Neural cell (in vitro differentiated cells): ENCODE measurements around the gene KIF22. TPM values are rescaled to one million over a fixed set of nuclear protein-coding genes. Genes with fewer than 3 reads are reported as not detected.

Source experiments
- H2AFZ ChIP-seq: fragments of 200-600, 300-800 bp; sonication (generic), shearing (Covaris generic); 2 replicates; pipeline ENCODE4 v1.6.0; 2014; ENCODE audit warnings: low read depth, mild to moderate bottlenecking, antibody characterized with exemption, low read length, moderate library complexity
- H3F3A ChIP-seq: fragments of 200-600 bp; shearing (Covaris generic); 2 replicates; pipeline ENCODE4 v1.6.1; 2016; ENCODE audit warnings: mild to moderate bottlenecking, moderate library complexity, mixed read lengths, antibody characterized with exemption, low read length; ENCODE audit not compliant: insufficient read depth, poor library complexity, severe bottlenecking
- H3K27ac ChIP-seq: fragments of 200-600, 300-800 bp; sonication (generic), shearing (Covaris generic); 2 replicates; pipeline ENCODE4 v1.5.1; 2014; ENCODE audit warnings: mild to moderate bottlenecking, low read length, moderate library complexity
- H3K27me3 ChIP-seq: fragments of 300-800, 200-600 bp; sonication (generic), shearing (Covaris generic); 2 replicates; pipeline ENCODE4 v1.6.0; 2014; ENCODE audit warnings: mild to moderate bottlenecking, low read depth, low read length, moderate library complexity; ENCODE audit not compliant: insufficient read depth
- H3K36me3 ChIP-seq: fragments of 300-800, 200-600 bp; sonication (generic), shearing (Covaris generic); 2 replicates; pipeline ENCODE4 v1.5.1; 2014; ENCODE audit warnings: mild to moderate bottlenecking, antibody characterized with exemption, low read length, moderate library complexity; ENCODE audit not compliant: insufficient read depth
- H3K4me2 ChIP-seq: fragments of 300-800, 200-600 bp; sonication (generic), shearing (Covaris generic); 2 replicates; pipeline ENCODE4 v1.6.0; 2014; ENCODE audit warnings: mild to moderate bottlenecking, low read length
- H3K4me3 ChIP-seq: fragments of 300-800, 200-600 bp; sonication (generic), shearing (Covaris generic); 2 replicates; pipeline ENCODE4 v1.5.1; 2014; ENCODE audit warnings: mild to moderate bottlenecking, low read length, moderate library complexity
- H3K79me2 ChIP-seq: fragments of 200-600 bp; shearing (Covaris generic); replicated peaks from 2 replicates; pipeline ENCODE4 v1.6.0; 2014; ENCODE audit warnings: mild to moderate bottlenecking, low read length, moderate library complexity; ENCODE audit not compliant: insufficient read depth
- H3K9ac ChIP-seq: fragments of 300-800, 200-600 bp; sonication (generic), shearing (Covaris generic); 2 replicates; pipeline ENCODE4 v1.6.1; 2016; ENCODE audit warnings: mild to moderate bottlenecking, low read length, mixed read lengths
- H3K9me2 ChIP-seq: fragments of 200-600 bp; shearing (Covaris generic); 2 replicates; pipeline ENCODE4 v1.6.1; 2016; ENCODE audit warnings: mild to moderate bottlenecking, low read length, mixed read lengths; ENCODE audit not compliant: insufficient read depth
- H3K9me3 ChIP-seq: fragments of 200-600, 300-800 bp; sonication (generic), shearing (Covaris generic); 2 replicates; pipeline ENCODE4 v1.6.1; 2016; ENCODE audit warnings: mild to moderate bottlenecking, mixed run types, low read length, moderate library complexity, mixed read lengths
- H4K20me1 ChIP-seq: fragments of 200-600 bp; shearing (Covaris generic); 2 replicates; pipeline ENCODE4 v1.6.1; 2016; ENCODE audit warnings: mild to moderate bottlenecking, mixed run types; ENCODE audit not compliant: insufficient read depth
- EP300 ChIP-seq: fragments of 450-650 bp; conservative IDR thresholded peaks from 2 replicates; pipeline ENCODE4 v1.6.1; 2014; ENCODE audit warnings: antibody characterized with exemption, mild to moderate bottlenecking, moderate library complexity; ENCODE audit not compliant: poor library complexity, severe bottlenecking
- EZH2 ChIP-seq: fragments of 200-600, 300-800 bp; shearing (Covaris generic), sonication (generic); IDR thresholded peaks from 2 replicates; pipeline ENCODE4 v1.6.1; 2014; ENCODE audit warnings: antibody characterized with exemption, low read length, borderline replicate concordance, mild to moderate bottlenecking; ENCODE audit not compliant: insufficient read depth, poor library complexity, severe bottlenecking
- MXI1 ChIP-seq: fragments of 450-650 bp; conservative IDR thresholded peaks from 2 replicates; pipeline ENCODE4 v1.6.1; 2014; ENCODE audit warnings: antibody characterized with exemption, mild to moderate bottlenecking; ENCODE audit not compliant: poor library complexity, severe bottlenecking
- POLR2AphosphoS5 ChIP-seq: IDR thresholded peaks from 2 replicates; pipeline ENCODE4 v1.6.1; 2012
- RAD21 ChIP-seq: fragments of 450-650 bp; conservative IDR thresholded peaks from 2 replicates; pipeline ENCODE4 v1.6.1; 2014; ENCODE audit warnings: antibody characterized with exemption, mild to moderate bottlenecking, moderate library complexity
- SMC3 ChIP-seq: fragments of 450-650 bp; conservative IDR thresholded peaks from 2 replicates; pipeline ENCODE4 v1.6.1; 2014; ENCODE audit warnings: antibody characterized with exemption, mild to moderate bottlenecking, moderate library complexity; ENCODE audit not compliant: poor library complexity
- TAF1 ChIP-seq: IDR thresholded peaks from 2 replicates; pipeline ENCODE4 v1.6.1; 2012; ENCODE audit warnings: low read depth
- polyA plus RNA-seq: library from polyadenylated mRNA; depleted of rRNA; stranded (reverse); fragments of >200 nt; gene quantifications from 2 replicates; pipeline ENCODE4 v1.2.3, GENCODE V29; 2014
- TF ChIP-seq, protein P1 (sequence below): IDR thresholded peaks from 2 replicates; pipeline ENCODE4 v1.6.1; 2012; ENCODE audit warnings: borderline replicate concordance
- TF ChIP-seq, protein P2 (sequence below): fragments of 450-650 bp; IDR thresholded peaks from 2 replicates; pipeline ENCODE4 v1.5.1; 2014; ENCODE audit warnings: antibody characterized with exemption, mild to moderate bottlenecking, moderate library complexity; ENCODE audit not compliant: poor library complexity, severe bottlenecking

KIF22 gene
- polyA plus RNA-seq, 1 donor from 2014 or later: 81.1 TPM

DNA sequence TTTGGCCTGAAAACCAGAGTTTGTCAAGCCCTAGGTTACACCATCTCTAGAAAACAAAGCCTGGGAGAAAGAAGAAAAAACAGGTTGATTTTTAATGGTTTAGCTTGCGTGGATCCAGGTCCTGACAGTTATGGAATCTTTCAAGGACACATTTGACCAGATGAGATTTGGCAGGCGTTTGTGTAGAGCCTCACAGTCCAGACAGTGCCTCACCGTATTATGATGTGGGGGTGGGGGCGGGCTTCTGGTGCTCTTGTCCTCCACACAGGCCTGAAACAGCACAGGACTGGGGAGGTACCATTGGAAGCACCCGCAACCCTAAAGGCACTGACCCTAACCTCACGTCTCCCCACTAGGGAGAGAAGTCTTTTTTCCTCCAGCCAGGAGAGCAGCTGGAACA, 49.3 kb downstream of the KIF22 start:
- TF ChIP-seq TAF1: no peak
- TF ChIP-seq, protein P1, sequence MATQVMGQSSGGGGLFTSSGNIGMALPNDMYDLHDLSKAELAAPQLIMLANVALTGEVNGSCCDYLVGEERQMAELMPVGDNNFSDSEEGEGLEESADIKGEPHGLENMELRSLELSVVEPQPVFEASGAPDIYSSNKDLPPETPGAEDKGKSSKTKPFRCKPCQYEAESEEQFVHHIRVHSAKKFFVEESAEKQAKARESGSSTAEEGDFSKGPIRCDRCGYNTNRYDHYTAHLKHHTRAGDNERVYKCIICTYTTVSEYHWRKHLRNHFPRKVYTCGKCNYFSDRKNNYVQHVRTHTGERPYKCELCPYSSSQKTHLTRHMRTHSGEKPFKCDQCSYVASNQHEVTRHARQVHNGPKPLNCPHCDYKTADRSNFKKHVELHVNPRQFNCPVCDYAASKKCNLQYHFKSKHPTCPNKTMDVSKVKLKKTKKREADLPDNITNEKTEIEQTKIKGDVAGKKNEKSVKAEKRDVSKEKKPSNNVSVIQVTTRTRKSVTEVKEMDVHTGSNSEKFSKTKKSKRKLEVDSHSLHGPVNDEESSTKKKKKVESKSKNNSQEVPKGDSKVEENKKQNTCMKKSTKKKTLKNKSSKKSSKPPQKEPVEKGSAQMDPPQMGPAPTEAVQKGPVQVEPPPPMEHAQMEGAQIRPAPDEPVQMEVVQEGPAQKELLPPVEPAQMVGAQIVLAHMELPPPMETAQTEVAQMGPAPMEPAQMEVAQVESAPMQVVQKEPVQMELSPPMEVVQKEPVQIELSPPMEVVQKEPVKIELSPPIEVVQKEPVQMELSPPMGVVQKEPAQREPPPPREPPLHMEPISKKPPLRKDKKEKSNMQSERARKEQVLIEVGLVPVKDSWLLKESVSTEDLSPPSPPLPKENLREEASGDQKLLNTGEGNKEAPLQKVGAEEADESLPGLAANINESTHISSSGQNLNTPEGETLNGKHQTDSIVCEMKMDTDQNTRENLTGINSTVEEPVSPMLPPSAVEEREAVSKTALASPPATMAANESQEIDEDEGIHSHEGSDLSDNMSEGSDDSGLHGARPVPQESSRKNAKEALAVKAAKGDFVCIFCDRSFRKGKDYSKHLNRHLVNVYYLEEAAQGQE: no peak
- H3K79me2 ChIP-seq: no peaks in the 10 kb centered on the region
- H3K36me3 ChIP-seq: no peaks in the 10 kb centered on the region
- no peaks in the 10 kb centered on the region for H3K9me2 ChIP-seq
- no peaks in the 10 kb centered on the region for H3K27me3 ChIP-seq
- no peak overlapping the region for H2AFZ ChIP-seq
- H4K20me1 ChIP-seq: no peaks in the 10 kb centered on the region
- no peak overlapping the region for H3K27ac ChIP-seq
- no peak overlapping the region for H3K9ac ChIP-seq
- no peak overlapping the region for H3K4me2 ChIP-seq
- no peak overlapping the region for H3K4me3 ChIP-seq
- no peaks in the 10 kb centered on the region for H3F3A ChIP-seq
- H3K9me3 ChIP-seq: no peaks in the 10 kb centered on the region

DNA sequence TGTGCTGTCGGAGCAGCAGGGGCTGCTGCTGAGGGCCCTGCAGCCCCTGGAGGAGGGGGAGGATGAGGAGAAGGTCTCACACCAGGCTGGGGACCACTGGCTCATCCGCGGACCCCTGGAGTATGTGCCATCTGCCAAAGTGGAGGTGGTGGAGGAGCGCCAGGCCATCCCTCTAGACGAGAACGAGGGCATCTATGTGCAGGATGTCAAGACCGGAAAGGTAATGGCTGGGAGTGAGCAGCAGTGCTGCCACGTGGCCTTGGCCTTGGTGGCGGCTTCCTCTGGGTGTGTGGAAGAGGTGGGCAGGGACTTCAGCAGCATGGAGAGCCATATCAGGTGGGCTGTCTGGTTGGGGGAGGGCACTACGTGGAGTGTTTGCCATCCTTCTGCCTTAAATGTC, 49.7 kb downstream of the KIF22 start:
- TF ChIP-seq, protein P1: no peak
- TF ChIP-seq TAF1: no peak
- TF ChIP-seq, protein P2, sequence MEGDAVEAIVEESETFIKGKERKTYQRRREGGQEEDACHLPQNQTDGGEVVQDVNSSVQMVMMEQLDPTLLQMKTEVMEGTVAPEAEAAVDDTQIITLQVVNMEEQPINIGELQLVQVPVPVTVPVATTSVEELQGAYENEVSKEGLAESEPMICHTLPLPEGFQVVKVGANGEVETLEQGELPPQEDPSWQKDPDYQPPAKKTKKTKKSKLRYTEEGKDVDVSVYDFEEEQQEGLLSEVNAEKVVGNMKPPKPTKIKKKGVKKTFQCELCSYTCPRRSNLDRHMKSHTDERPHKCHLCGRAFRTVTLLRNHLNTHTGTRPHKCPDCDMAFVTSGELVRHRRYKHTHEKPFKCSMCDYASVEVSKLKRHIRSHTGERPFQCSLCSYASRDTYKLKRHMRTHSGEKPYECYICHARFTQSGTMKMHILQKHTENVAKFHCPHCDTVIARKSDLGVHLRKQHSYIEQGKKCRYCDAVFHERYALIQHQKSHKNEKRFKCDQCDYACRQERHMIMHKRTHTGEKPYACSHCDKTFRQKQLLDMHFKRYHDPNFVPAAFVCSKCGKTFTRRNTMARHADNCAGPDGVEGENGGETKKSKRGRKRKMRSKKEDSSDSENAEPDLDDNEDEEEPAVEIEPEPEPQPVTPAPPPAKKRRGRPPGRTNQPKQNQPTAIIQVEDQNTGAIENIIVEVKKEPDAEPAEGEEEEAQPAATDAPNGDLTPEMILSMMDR: no peak
- TF ChIP-seq EZH2: no peak
- no peak for TF ChIP-seq MXI1
- TF ChIP-seq EP300: no peak
- TF ChIP-seq RAD21: no peak
- no peak for TF ChIP-seq SMC3
- TF ChIP-seq POLR2AphosphoS5: no peak
- H3K9ac ChIP-seq: no peak overlapping the region
- no peaks in the 10 kb centered on the region for H3K9me2 ChIP-seq
- no peaks in the 10 kb centered on the region for H3K27me3 ChIP-seq
- H3K4me2 ChIP-seq: no peak overlapping the region
- H3K4me3 ChIP-seq: no peak overlapping the region
- no peaks in the 10 kb centered on the region for H3K79me2 ChIP-seq
- no peaks in the 10 kb centered on the region for H3K9me3 ChIP-seq
- H3K27ac ChIP-seq: no peak overlapping the region
- no peak overlapping the region for H2AFZ ChIP-seq
- H3F3A ChIP-seq: no peaks in the 10 kb centered on the region
- no peaks in the 10 kb centered on the region for H4K20me1 ChIP-seq
- no peaks in the 10 kb centered on the region for H3K36me3 ChIP-seq
